ENCODE results near the gene RFX5.

Gene RFX5

GRCh38 chr1:151325646-151326429 is 21.2 kb downstream of the RFX5 start:
- in situ Hi-C loops (cut with MboI; ENCODE audit: low sequenced_read_pairs): no loop called here

GRCh38 chr1:151325231-151325630 is 21.8 kb downstream of the RFX5 start:
- in situ Hi-C loops (cut with MboI; ENCODE audit: low sequenced_read_pairs): no loop called here

- in situ Hi-C loops (cut with MboI; ENCODE audit: low sequenced_read_pairs): no loop called here
Observed at GRCh38 chr1:151324390-151324930, 22.6 kb downstream of the RFX5 start.

GRCh38 chr1:151318975-151319374 is 28.1 kb downstream of the RFX5 start:
- in situ Hi-C loops (cut with MboI; ENCODE audit: low sequenced_read_pairs): no loop called here

GRCh38 chr1:151315565-151316235 is 31.4 kb downstream of the RFX5 start:
- in situ Hi-C loops (cut with MboI; ENCODE audit: low sequenced_read_pairs): no loop called here

- in situ Hi-C loops (cut with MboI; ENCODE audit: low sequenced_read_pairs): no loop called here
Observed at GRCh38 chr1:151314137-151314875, 32.7 kb downstream of the RFX5 start.

- in situ Hi-C loops (cut with MboI; ENCODE audit: low sequenced_read_pairs): no loop called here
Observed at GRCh38 chr1:151313501-151313900, 33.6 kb downstream of the RFX5 start.

GRCh38 chr1:151312826-151313225 is 34.2 kb downstream of the RFX5 start:
- in situ Hi-C loops (cut with MboI; ENCODE audit: low sequenced_read_pairs): no loop called here

- in situ Hi-C loops (cut with MboI; ENCODE audit: low sequenced_read_pairs): no loop called here
Observed at GRCh38 chr1:151312411-151312810, 34.6 kb downstream of the RFX5 start.

- in situ Hi-C loops (cut with MboI; ENCODE audit: low sequenced_read_pairs): no loop called here
Observed at GRCh38 chr1:151311589-151312331, 35.3 kb downstream of the RFX5 start.

- in situ Hi-C loops (cut with MboI; ENCODE audit: low sequenced_read_pairs): no loop called here
Observed at GRCh38 chr1:151311011-151311410, 36.0 kb downstream of the RFX5 start.

- in situ Hi-C loops (cut with MboI; ENCODE audit: low sequenced_read_pairs): no loop called here
Observed at GRCh38 chr1:151309811-151310323, 37.2 kb downstream of the RFX5 start.

- in situ Hi-C loops (cut with MboI; ENCODE audit: low sequenced_read_pairs): no loop called here
Observed at GRCh38 chr1:151294742-151295462, 52.1 kb downstream of the RFX5 start.

- in situ Hi-C loops (cut with MboI; ENCODE audit: low sequenced_read_pairs): no loop called here
Observed at GRCh38 chr1:151293093-151293492, 54.0 kb downstream of the RFX5 start.

GRCh38 chr1:151292207-151293030 is 54.6 kb downstream of the RFX5 start:
- in situ Hi-C loops (cut with MboI; ENCODE audit: low sequenced_read_pairs): no loop called here

GRCh38 chr1:151290709-151291303 is 56.2 kb downstream of the RFX5 start:
- in situ Hi-C loops (cut with MboI; ENCODE audit: low sequenced_read_pairs): no loop called here
